Stomach smooth muscle (tissue), 2 donors: ENCODE measurements around the gene FTCDNL1.

Experiments used
- H3K27ac ChIP-seq: one replicate; pipeline ENCODE4 v1.7.0; 2013; ENCODE audit warnings: mild to moderate bottlenecking, low read length, inconsistent platforms
- H3K27me3 ChIP-seq, 2 donors: one replicate each; pipeline ENCODE4 v1.7.0; 2013; ENCODE audit warnings: low read length in 2 of 2; ENCODE audit not compliant: insufficient read depth in 2 of 2, control insufficient read depth in 1 of 2
- H3K36me3 ChIP-seq, 2 donors: one replicate each; pipeline ENCODE4 v1.7.0; 2013; ENCODE audit warnings: low read length in 2 of 2; ENCODE audit not compliant: control insufficient read depth in 2 of 2, insufficient read depth in 2 of 2
- H3K4me1 ChIP-seq: one replicate; pipeline ENCODE4 v1.7.0; 2013; ENCODE audit warnings: low read length; ENCODE audit not compliant: control insufficient read depth, insufficient read depth
- H3K4me3 ChIP-seq, 2 donors: one replicate each; pipeline ENCODE4 v1.7.0; 2013; ENCODE audit warnings: low read length in 2 of 2
- H3K9ac ChIP-seq, 2 donors: one replicate each; pipeline ENCODE4 v1.7.0; 2013; ENCODE audit warnings: low read length in 2 of 2, mild to moderate bottlenecking in 1 of 2
- H3K9me3 ChIP-seq, 2 donors: one replicate each; pipeline ENCODE4 v1.7.0; 2013; ENCODE audit warnings: low read length in 2 of 2; ENCODE audit not compliant: control insufficient read depth in 2 of 2
- donor health status: healthy.
- donor health status: Pancreatic carcinoma.

The FTCDNL1 gene

DNA sequence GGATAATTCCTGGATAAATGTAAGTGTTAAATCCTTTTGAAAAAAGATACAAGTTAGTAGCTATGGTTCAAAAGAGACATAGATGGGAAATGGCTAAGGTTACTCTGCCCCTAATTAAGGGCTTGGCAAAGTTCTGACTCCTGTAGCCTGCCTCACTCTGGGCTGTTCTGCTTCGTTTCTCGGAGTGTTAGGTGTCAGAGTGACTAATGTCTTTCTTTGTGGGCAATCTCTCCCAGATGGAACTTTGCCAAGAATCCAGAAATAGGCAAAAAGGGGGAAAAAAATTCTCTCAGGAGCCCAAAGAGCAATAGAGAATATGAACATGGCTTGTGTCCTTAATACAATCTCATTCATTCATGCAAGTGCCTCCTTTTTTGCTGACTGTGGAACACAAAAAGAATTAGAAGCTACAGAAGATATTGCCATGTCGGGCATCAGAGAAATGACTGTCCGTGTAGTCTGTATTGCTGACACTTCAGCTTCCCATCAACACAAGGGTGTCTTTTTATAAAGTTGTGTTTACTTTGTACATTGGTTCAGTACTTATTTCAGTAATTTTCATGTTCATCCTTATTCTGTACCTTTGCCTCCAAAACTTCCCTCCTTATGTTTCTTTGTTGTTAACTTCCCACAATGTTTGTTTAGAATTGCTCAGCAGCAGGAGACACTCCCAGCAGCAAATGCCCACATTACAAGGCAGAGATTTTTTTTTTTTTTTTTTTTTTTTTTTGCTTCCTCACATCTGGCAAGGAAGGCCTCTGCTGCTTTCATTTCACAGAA is 134.0 kb downstream of the FTCDNL1 start:
- Histone ChIP-seq H3K27ac (no peak overlapping the region), H3K9me3 (no peaks in the 10 kb centered on the region), H3K4me1 (no peaks in the 10 kb centered on the region), H3K9ac (no peak overlapping the region), H3K36me3 (no peaks in the 10 kb centered on the region), H3K27me3 (no peaks in the 10 kb centered on the region), H3K4me3 (no peak overlapping the region)

DNA sequence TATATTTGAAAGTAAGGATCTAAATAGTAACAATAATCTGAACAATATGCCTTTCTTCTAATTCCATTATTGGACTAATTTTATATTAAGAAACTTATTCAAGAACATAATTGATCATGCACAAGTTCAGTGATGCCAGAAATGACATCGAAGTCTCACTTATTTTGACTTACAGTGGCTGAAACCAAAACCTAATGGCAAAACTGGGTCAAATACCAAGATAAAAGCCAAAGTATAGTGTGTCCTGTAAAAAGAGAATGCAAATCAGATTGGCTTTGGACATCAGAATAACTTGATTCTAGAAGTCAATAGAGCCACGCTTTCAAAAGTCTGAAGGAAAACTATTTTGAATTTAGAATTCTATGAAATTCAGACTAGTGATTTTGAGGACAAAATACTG is 137.2 kb downstream of the FTCDNL1 start:
- H3K36me3 ChIP-seq: no peaks in the 10 kb centered on the region

DNA sequence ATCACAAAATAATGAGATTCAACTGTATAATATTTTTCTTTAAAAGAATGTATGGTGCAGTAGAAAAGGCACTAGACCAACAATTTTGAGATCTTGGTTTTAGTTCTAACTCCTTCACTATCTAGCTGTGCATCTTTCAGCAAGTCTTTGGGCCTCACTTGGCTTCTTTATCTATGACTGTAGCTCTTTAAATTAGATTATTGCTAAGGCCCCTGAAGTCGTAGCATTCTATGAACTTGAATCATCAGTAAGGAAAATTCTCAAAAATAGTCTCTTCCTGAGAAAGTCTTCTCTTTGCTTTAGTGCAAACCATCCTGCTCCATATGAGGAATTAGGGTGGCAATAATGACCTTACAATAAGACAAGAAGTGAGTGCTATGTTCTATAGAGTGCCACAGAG is 140.4 kb downstream of the FTCDNL1 start:
- Histone ChIP-seq H3K9me3 (no peaks in the 10 kb centered on the region), H3K9ac (no peak overlapping the region), H3K4me1 (no peaks in the 10 kb centered on the region), H3K36me3 (no peaks in the 10 kb centered on the region), H3K27me3 (no peaks in the 10 kb centered on the region), H3K4me3 (no peak overlapping the region), H3K27ac (no peak overlapping the region)

More for the DNA sequence above, 137.2 kb downstream of the FTCDNL1 start:
- Histone ChIP-seq H3K27me3 (no peaks in the 10 kb centered on the region), H3K9me3 (no peaks in the 10 kb centered on the region), H3K4me3 (no peak overlapping the region), H3K4me1 (no peaks in the 10 kb centered on the region), H3K27ac (no peak overlapping the region), H3K9ac (no peak overlapping the region)
